PC-9 (cell line): ENCODE data around the gene KRT76. TPM values are rescaled to one million over a fixed set of nuclear protein-coding genes. Genes with fewer than 3 reads are reported as not detected.

ENCODE experiments used
- BruUV-seq: library from RNA; stranded (reverse); fragments of 400-500 nt; replicated peaks from 2 replicates; lab custom pipeline; 2021; lab: Mats Ljungman, UMichigan
- CTCF ChIA-PET: fragments of 300-600 bp; sonication (Branson Sonifier 250); formaldehyde crosslinking; loops from one replicate; lab custom pipeline; 2022; ENCODE audit warnings: antibody characterized with exemption; lab: Charles Lee
- POLR2A ChIA-PET: fragments of 300-600 bp; sonication (Branson Sonifier 250); formaldehyde crosslinking; loops from one replicate; lab custom pipeline; 2022; ENCODE audit warnings: antibody characterized with exemption; ENCODE audit not compliant: unreplicated experiment; lab: Charles Lee
- DNase-seq, 2 experiments: peaks; one replicate each; pipeline versions ENCODE4 v3.0.0 to v3.0.0-alpha.2; 2015 to 2022; ENCODE audit warnings: mixed read lengths in 1 of 2
- H2AFZ ChIP-seq: fragments of 200-600 bp; sonication (generic); 2 replicates; pipeline ENCODE4 v1.8.1; 2017; ENCODE audit warnings: antibody characterized with exemption
- H3F3A ChIP-seq: fragments of 200-600 bp; sonication (generic); 2 replicates; pipeline ENCODE4 v1.8.1; 2017; ENCODE audit warnings: antibody characterized with exemption, mild to moderate bottlenecking, low read depth; ENCODE audit not compliant: insufficient read depth
- H3K27ac ChIP-seq: fragments of 200-600 bp; sonication (generic); 2 replicates; pipeline ENCODE4 v1.6.1; 2016; ENCODE audit warnings: mixed run types
- H3K27me3 ChIP-seq: fragments of 200-600 bp; sonication (generic); 2 replicates; pipeline ENCODE4 v1.6.1; 2016; ENCODE audit warnings: low read depth, mixed run types; ENCODE audit not compliant: insufficient read depth
- H3K36me3 ChIP-seq: fragments of 200-600 bp; sonication (generic); 2 replicates; pipeline ENCODE4 v1.6.1; 2016; ENCODE audit warnings: low read depth, mixed run types
- H3K4me1 ChIP-seq: fragments of 200-600 bp; sonication (generic); replicated peaks from 2 replicates; pipeline ENCODE4 v1.6.1; 2016; ENCODE audit warnings: mixed run types; ENCODE audit not compliant: insufficient read depth
- H3K4me2 ChIP-seq: fragments of 200-600 bp; sonication (generic); 2 replicates; pipeline ENCODE4 v1.6.1; 2017; ENCODE audit warnings: mixed run types
- H3K4me3 ChIP-seq: fragments of 200-600 bp; sonication (generic); 2 replicates; pipeline ENCODE4 v1.6.1; 2016; ENCODE audit warnings: mixed run types
- H3K79me2 ChIP-seq: fragments of 200-600 bp; sonication (generic); 2 replicates; pipeline ENCODE4 v1.6.1; 2017; ENCODE audit warnings: low read depth, mixed run types
- H3K9me2 ChIP-seq: fragments of 200-600 bp; sonication (generic); 2 replicates; pipeline ENCODE4 v1.8.1; 2017; ENCODE audit warnings: mild to moderate bottlenecking; ENCODE audit not compliant: insufficient read depth
- H3K9me3 ChIP-seq: fragments of 200-600 bp; sonication (generic); 2 replicates; pipeline ENCODE4 v1.8.1; 2016; ENCODE audit warnings: low read depth; ENCODE audit not compliant: insufficient read depth
- H4K20me1 ChIP-seq: fragments of 200-600 bp; sonication (generic); 2 replicates; pipeline ENCODE4 v1.8.1; 2017; ENCODE audit not compliant: insufficient read depth
- EZH2 ChIP-seq: fragments of 200-600 bp; sonication (generic); IDR thresholded peaks from 2 replicates; pipeline ENCODE4 v1.8.0; 2017; ENCODE audit warnings: antibody characterized with exemption, low read depth
- intact Hi-C: fragments of 100-400 bp; cut with micrococcal nuclease; formaldehyde crosslinking; loops from one replicate; pipeline ENCODE4 v1.10.0; 2022; ENCODE audit not compliant: unreplicated experiment
- total RNA-seq: library from RNA; stranded (reverse); gene quantifications from 2 replicates; pipeline ENCODE4 v1.2.3, GENCODE V29; 2021
- TF ChIP-seq, protein P1 (sequence below): fragments of 200-600 bp; sonication (generic); conservative IDR thresholded peaks from 2 replicates; pipeline ENCODE4 v1.6.1; 2017; ENCODE audit warnings: mixed run types, antibody characterized with exemption, mild to moderate bottlenecking, moderate library complexity

The KRT76 gene
- total RNA-seq, 1 experiment from 2014 or later, result not detected

DNA sequence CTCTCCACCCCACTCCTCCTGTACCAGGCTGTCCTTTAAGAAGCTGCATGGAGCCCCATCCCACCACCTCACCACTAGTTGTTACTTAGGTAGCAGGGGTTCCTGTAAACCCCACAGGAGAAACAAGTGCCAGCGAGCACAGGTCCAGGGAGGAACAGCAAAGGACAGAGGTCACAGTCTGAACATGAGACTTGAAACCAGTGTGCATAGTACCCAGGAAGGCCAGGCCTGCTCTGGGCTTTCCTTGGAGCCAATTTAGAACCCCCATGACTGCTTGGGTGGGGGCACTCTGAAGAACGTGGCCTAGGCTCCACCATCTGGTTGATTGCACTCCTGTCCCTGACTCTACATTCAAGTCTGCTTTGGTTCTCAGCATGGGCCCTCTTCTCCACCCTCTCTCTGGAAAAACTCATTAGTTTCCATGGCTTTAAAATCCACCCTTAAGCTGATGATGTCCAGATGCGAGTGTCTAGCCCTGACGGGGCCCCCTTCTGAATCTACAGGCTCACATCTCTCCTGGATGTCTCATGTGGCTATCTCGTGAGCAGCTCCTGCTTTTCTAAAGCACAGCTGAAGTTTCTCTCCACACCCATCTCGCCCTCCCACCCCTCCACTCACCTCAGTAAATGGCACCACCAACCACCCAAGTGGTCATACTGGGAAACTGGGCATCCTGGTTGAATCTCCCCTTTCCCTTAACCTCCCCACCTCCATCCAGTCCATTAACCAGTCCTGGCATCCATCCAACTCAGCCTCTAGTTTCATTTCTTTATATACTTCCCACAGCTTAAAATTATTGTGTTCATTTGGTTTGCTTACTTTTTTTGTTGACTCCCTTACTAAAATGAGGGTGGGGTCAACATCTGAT lies 10.4 kb upstream of the KRT76 start:
- POLR2A ChIA-PET, result no interaction called here
- no peak overlapping the region for H2AFZ ChIP-seq
- no peak for DNase-seq
- intact Hi-C loops, result no loop called here
- CTCF ChIA-PET, result no interaction called here
- H3K4me3 ChIP-seq, result no peak overlapping the region
- H4K20me1 ChIP-seq, result no peaks in the 10 kb centered on the region
- no peaks in the 10 kb centered on the region for H3K9me3 ChIP-seq
- H3K27ac ChIP-seq, result no peak overlapping the region
- H3K4me1 ChIP-seq, result no peaks in the 10 kb centered on the region
- no peaks in the 10 kb centered on the region for H3K27me3 ChIP-seq
- no peaks in the 10 kb centered on the region for H3K9me2 ChIP-seq
- TF ChIP-seq, protein P1, sequence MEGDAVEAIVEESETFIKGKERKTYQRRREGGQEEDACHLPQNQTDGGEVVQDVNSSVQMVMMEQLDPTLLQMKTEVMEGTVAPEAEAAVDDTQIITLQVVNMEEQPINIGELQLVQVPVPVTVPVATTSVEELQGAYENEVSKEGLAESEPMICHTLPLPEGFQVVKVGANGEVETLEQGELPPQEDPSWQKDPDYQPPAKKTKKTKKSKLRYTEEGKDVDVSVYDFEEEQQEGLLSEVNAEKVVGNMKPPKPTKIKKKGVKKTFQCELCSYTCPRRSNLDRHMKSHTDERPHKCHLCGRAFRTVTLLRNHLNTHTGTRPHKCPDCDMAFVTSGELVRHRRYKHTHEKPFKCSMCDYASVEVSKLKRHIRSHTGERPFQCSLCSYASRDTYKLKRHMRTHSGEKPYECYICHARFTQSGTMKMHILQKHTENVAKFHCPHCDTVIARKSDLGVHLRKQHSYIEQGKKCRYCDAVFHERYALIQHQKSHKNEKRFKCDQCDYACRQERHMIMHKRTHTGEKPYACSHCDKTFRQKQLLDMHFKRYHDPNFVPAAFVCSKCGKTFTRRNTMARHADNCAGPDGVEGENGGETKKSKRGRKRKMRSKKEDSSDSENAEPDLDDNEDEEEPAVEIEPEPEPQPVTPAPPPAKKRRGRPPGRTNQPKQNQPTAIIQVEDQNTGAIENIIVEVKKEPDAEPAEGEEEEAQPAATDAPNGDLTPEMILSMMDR, result no peak
- no peak for TF ChIP-seq EZH2
- H3K36me3 ChIP-seq, result no peaks in the 10 kb centered on the region
- no TSS peak for BruUV-seq
- H3F3A ChIP-seq, result no peaks in the 10 kb centered on the region
- no peak overlapping the region for H3K4me2 ChIP-seq
- no peaks in the 10 kb centered on the region for H3K79me2 ChIP-seq

DNA sequence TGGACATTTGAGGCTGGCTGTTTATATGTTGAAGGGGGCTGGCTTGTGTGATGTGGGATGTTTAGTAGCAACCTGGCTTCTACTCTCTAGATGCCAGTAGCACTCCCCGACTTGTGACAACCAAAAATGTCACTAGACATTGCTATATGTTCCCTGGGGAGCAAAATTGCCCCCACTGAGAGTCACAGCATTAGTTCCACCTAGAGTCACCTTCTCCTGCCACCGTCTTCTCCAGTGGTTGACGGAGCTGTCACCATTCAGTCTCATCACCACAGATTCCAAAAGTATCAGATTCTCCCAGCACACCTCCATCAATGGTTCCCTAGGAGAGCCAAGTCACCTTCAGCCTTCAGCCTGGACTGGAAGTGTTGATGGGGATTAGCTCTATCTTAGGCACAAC lies 7.8 kb upstream of the KRT76 start:
- Histone ChIP-seq H3K27ac (no peak overlapping the region), H3K9me2 (no peaks in the 10 kb centered on the region), H3K4me3 (no peak overlapping the region), H3K27me3 (no peaks in the 10 kb centered on the region; the same call in 1 of the 2 replicates), H3K79me2 (no peaks in the 10 kb centered on the region), H2AFZ (no peak overlapping the region), H3K36me3 (no peaks in the 10 kb centered on the region), H3K4me1 (no peaks in the 10 kb centered on the region), H3K9me3 (no peaks in the 10 kb centered on the region), H4K20me1 (no peaks in the 10 kb centered on the region), H3F3A (no peaks in the 10 kb centered on the region), H3K4me2 (no peak overlapping the region)
- no peak for DNase-seq
- no TSS peak for BruUV-seq
- intact Hi-C loops, result no loop called here
- TF ChIP-seq EZH2, result no peak
- TF ChIP-seq, protein P1, result no peak
- POLR2A ChIA-PET, result no interaction called here
- CTCF ChIA-PET, result no interaction called here

DNA sequence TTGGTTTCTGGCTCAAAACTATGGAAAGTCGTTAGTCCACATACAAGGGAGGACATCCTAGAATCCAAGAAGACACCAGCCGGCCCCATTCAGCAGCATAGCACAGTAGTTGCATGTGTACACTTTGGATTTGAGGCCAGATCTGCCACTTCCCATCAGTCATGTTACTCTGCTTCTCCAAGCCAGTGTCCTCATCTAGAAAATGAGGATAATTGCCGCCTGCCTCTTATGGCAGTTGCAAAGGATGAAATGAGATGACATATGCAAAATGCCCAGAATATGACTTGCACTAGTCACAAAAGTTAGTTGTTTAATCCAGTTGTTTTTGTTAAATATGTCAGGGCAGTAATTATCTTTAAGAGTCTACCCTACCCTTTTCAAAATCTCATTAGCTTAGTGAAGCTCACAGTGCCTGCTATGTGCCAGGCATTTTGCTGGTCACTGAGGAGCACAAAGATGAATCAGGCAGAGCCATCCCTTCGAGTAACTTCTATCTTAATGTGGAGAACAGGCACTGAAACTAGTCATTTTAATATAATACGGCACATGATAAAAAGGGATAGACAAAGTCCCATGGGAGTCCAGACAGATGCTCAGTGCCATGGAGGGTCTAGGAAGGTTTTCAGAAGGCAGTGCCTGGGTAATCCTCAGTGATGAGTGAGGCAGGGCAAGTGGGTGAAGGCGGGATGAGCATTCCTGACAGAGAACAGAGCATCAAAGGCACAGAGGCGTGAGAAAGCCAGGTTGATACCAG lies 6.6 kb upstream of the KRT76 start:
- Histone ChIP-seq H3K9me2 (no peaks in the 10 kb centered on the region), H3K4me3 (no peak overlapping the region), H2AFZ (no peak overlapping the region), H3K9me3 (no peaks in the 10 kb centered on the region), H3K4me1 (no peaks in the 10 kb centered on the region), H3K79me2 (no peaks in the 10 kb centered on the region), H3K36me3 (no peaks in the 10 kb centered on the region), H3K4me2 (no peak overlapping the region), H3K27me3 (no peaks in the 10 kb centered on the region; the same call in 1 of the 2 replicates), H3K27ac (no peak overlapping the region), H3F3A (no peaks in the 10 kb centered on the region), H4K20me1 (no peaks in the 10 kb centered on the region)
- ChIA-PET CTCF (interaction anchor here (0.6 to 0.7 kb wide), 2 partner anchors 17 to 661 kb away, joined by 3 to 13 read pairs; no protein-coding TSS in a partner anchor), POLR2A (no interaction called here)
- BruUV-seq, result no TSS peak
- no peak for TF ChIP-seq EZH2
- TF ChIP-seq, protein P1, result no peak
- intact Hi-C loops, result no loop called here
- no peak for DNase-seq
